ENCODE data around the gene SLC39A11.

Gene SLC39A11

GRCh38 chr17:72602517-72603419, 489.7 kb downstream of the SLC39A11 start:
- ChIA-PET CTCF (interaction anchor here (0.6 to 2.3 kb wide), 7 partner anchors 8 to 46 kb away, joined by 3 to 17 read pairs (median 5); no protein-coding TSS in a partner anchor), POLR2A (interaction anchor here (0.7 to 4.7 kb wide), 3 partner anchors 11 to 20 kb away, joined by 3 to 38 read pairs (median 4); no protein-coding TSS in a partner anchor)
- peak; percentile 65 for DNase-seq (ENCODE audit: low read depth, low spot score)
- TF ChIP-seq CTCF (IDR thresholded peaks at IDR 0.05; ENCODE audit: insufficient read depth, low read length, missing control alignments): peak; percentile 25
- no peak overlapping the region for H3K4me3 ChIP-seq (ENCODE audit: low read depth, low read length)

- DNase-seq (ENCODE audit: low read depth, low spot score): peak; percentile 67
- no peak overlapping the region for H3K4me3 ChIP-seq (ENCODE audit: low read depth, low read length)
- CTCF ChIA-PET: no interaction called here
- POLR2A ChIA-PET: interaction anchor here (4.7 kb wide), 1 partner anchor 9 kb away, joined by 38 read pairs; no protein-coding TSS in a partner anchor
- TF ChIP-seq CTCF (IDR thresholded peaks at IDR 0.05; ENCODE audit: insufficient read depth, low read length, missing control alignments): no peak
Measured at GRCh38 chr17:72600934-72601333, 491.6 kb downstream of the SLC39A11 start.

- POLR2A ChIA-PET: interaction anchor here (4.7 kb wide), 1 partner anchor 8 kb away, joined by 38 read pairs; no protein-coding TSS in a partner anchor
- DNase-seq (ENCODE audit: low read depth, low spot score): no peak
- CTCF ChIA-PET: no interaction called here
- TF ChIP-seq CTCF (IDR thresholded peaks at IDR 0.05; ENCODE audit: insufficient read depth, low read length, missing control alignments): no peak
- H3K4me3 ChIP-seq (ENCODE audit: low read depth, low read length): no peak overlapping the region
Measured at GRCh38 chr17:72599891-72600290, 492.6 kb downstream of the SLC39A11 start.

GRCh38 chr17:72598695-72599094, 493.8 kb downstream of the SLC39A11 start:
- ChIA-PET POLR2A (interaction anchor here (0.6 kb wide), 1 partner anchor 121 kb away, joined by 3 read pairs; no protein-coding TSS in a partner anchor), CTCF (no interaction called here)
- no peak overlapping the region for H3K4me3 ChIP-seq (ENCODE audit: low read depth, low read length)
- no peak for DNase-seq (ENCODE audit: low read depth, low spot score)
- TF ChIP-seq CTCF (IDR thresholded peaks at IDR 0.05; ENCODE audit: insufficient read depth, low read length, missing control alignments): no peak

- ChIA-PET CTCF (no interaction called here), POLR2A (no interaction called here)
- H3K4me3 ChIP-seq (ENCODE audit: low read depth, low read length): no peak overlapping the region
- no peak for TF ChIP-seq CTCF (IDR thresholded peaks at IDR 0.05; ENCODE audit: insufficient read depth, low read length, missing control alignments)
- no peak for DNase-seq (ENCODE audit: low read depth, low spot score)
Measured at GRCh38 chr17:72597354-72598087, 495.0 kb downstream of the SLC39A11 start.

Measured in AG04449 (cell line).